Upper lobe of right lung (tissue), 1 donor: ENCODE data around the gene PCCA. TPM values are rescaled to one million over a fixed set of nuclear protein-coding genes. Genes with fewer than 3 reads are reported as not detected.

Experiments used
- ATAC-seq: fragments of 200-7000 bp; cut with Tn5 transposase; one replicate; pipeline ENCODE4 v1.9.1; 2020; ENCODE audit warnings: mild to moderate bottlenecking, moderate library complexity
- DNase-seq: peaks from one replicate; pipeline ENCODE4 v3.0.0-alpha.2; 2020
- H3K27ac ChIP-seq: fragments of 200-600 bp; one replicate; pipeline ENCODE4 v1.8.0; 2022
- H3K27me3 ChIP-seq: fragments of 200-600 bp; one replicate; pipeline ENCODE4 v1.8.0; 2022; ENCODE audit warnings: mild to moderate bottlenecking
- H3K36me3 ChIP-seq: fragments of 200-600 bp; one replicate; pipeline ENCODE4 v1.8.0; 2022
- H3K4me1 ChIP-seq: fragments of 200-600 bp; one replicate; pipeline ENCODE4 v1.8.0; 2022
- H3K4me3 ChIP-seq: fragments of 200-600 bp; one replicate; pipeline ENCODE4 v1.8.0; 2022; ENCODE audit warnings: mild to moderate bottlenecking
- H3K9me3 ChIP-seq: fragments of 200-600 bp; one replicate; pipeline ENCODE4 v1.8.0; 2022
- CTCF ChIP-seq: fragments of 200-600 bp; IDR thresholded peaks from one replicate; pipeline ENCODE4 v1.8.0; 2022; ENCODE audit warnings: antibody characterized with exemption
- intact Hi-C: fragments of 100-400 bp; cut with DNase I; formaldehyde crosslinking; loops from one replicate; pipeline ENCODE4 v1.11.0; 2022
- total RNA-seq: library from RNA; stranded (reverse); fragmentation: NEBNext Ultra II Directional; extraction: Animal tissue kit (Norgen Biotek cat#: 25700); gene quantifications from one replicate; pipeline ENCODE4 v1.2.1, GENCODE V29; 2021
- donor health status: DM: no; HTN: yes; CAD: no; lungs with severe emphysema.

PCCA gene
- total RNA-seq, 1 donor from 2014 or later: 34.7 TPM

- TF ChIP-seq CTCF: no peak
- Histone ChIP-seq H3K36me3 (no peaks in the 10 kb centered on the region), H3K27me3 (no peaks in the 10 kb centered on the region), H3K4me1 (no peaks in the 10 kb centered on the region), H3K27ac (no peak overlapping the region), H3K4me3 (no peak overlapping the region), H3K9me3 (no peaks in the 10 kb centered on the region)
- intact Hi-C loops: no loop called here
- DNase-seq (no peak), ATAC-seq (no peak)
Observed at GRCh38 chr13:100356889-100357288, 268.0 kb downstream of the PCCA start.

GRCh38 chr13:100357764-100358163, 268.9 kb downstream of the PCCA start:
- no peak for TF ChIP-seq CTCF
- DNase-seq (no peak), ATAC-seq (no peak)
- no peak overlapping the region for H3K4me3 ChIP-seq
- intact Hi-C loops: no loop called here
- no peaks in the 10 kb centered on the region for H3K9me3 ChIP-seq
- H3K36me3 ChIP-seq: no peaks in the 10 kb centered on the region
- no peaks in the 10 kb centered on the region for H3K4me1 ChIP-seq
- H3K27ac ChIP-seq: no peak overlapping the region
- H3K27me3 ChIP-seq: no peaks in the 10 kb centered on the region

- intact Hi-C loops: no loop called here
- Histone ChIP-seq H3K9me3 (no peaks in the 10 kb centered on the region), H3K27ac (no peak overlapping the region), H3K4me3 (no peak overlapping the region), H3K27me3 (no peaks in the 10 kb centered on the region), H3K4me1 (no peaks in the 10 kb centered on the region), H3K36me3 (no peaks in the 10 kb centered on the region)
- no peak for DNase-seq
- no peak for TF ChIP-seq CTCF
- no peak for ATAC-seq
Observed at GRCh38 chr13:100361504-100361903, 272.6 kb downstream of the PCCA start.

- no peak for DNase-seq
- no peak for ATAC-seq
- Histone ChIP-seq H3K27me3 (no peaks in the 10 kb centered on the region), H3K4me1 (no peaks in the 10 kb centered on the region), H3K4me3 (no peak overlapping the region), H3K36me3 (no peaks in the 10 kb centered on the region), H3K9me3 (no peaks in the 10 kb centered on the region), H3K27ac (no peak overlapping the region)
- intact Hi-C loops: no loop called here
- no peak for TF ChIP-seq CTCF
Observed at GRCh38 chr13:100362371-100362770, 273.5 kb downstream of the PCCA start.

- intact Hi-C loops: no loop called here
- H3K27me3 ChIP-seq: no peaks in the 10 kb centered on the region
- DNase-seq: no peak
- no peak for TF ChIP-seq CTCF
- H3K4me3 ChIP-seq: no peak overlapping the region
- no peaks in the 10 kb centered on the region for H3K9me3 ChIP-seq
- no peaks in the 10 kb centered on the region for H3K36me3 ChIP-seq
- no peak for ATAC-seq
- no peak overlapping the region for H3K27ac ChIP-seq
- no peaks in the 10 kb centered on the region for H3K4me1 ChIP-seq
Observed at GRCh38 chr13:100362781-100363180, 273.9 kb downstream of the PCCA start.

- Histone ChIP-seq H3K4me1 (no peaks in the 10 kb centered on the region), H3K4me3 (no peak overlapping the region), H3K27ac (no peak overlapping the region), H3K9me3 (no peaks in the 10 kb centered on the region), H3K36me3 (no peaks in the 10 kb centered on the region), H3K27me3 (no peaks in the 10 kb centered on the region)
- ATAC-seq: no peak
- intact Hi-C loops: no loop called here
- TF ChIP-seq CTCF: no peak
- DNase-seq: no peak
Observed at GRCh38 chr13:100363285-100363711, 274.4 kb downstream of the PCCA start.
